K562 (cell line): Measurements from ENCODE around the gene WDR91. TPM values are rescaled to one million over a fixed set of nuclear protein-coding genes. Genes with fewer than 3 reads are reported as not detected.

Experiments used
- MAFF ChIP-seq: IDR thresholded peaks from 2 replicates; pipeline ENCODE4 v1.6.1; 2012; ENCODE audit warnings: low read length, improper control_type of control experiment
- MED1 ChIP-seq: sonication (generic); formaldehyde crosslinking; IDR thresholded peaks from 2 replicates; pipeline ENCODE4 v1.8.1; 2023; ENCODE audit warnings: missing genetic modification reagents, borderline replicate concordance
- MTA2 ChIP-seq: fragments of 450-650 bp; IDR thresholded peaks from 2 replicates; pipeline ENCODE4 v1.6.1; 2016; ENCODE audit warnings: low read depth
- MTA3 ChIP-seq: fragments of 450-650 bp; formaldehyde crosslinking; IDR thresholded peaks from 2 replicates; pipeline ENCODE4 v1.6.1; 2017; ENCODE audit warnings: mild to moderate bottlenecking, borderline replicate concordance
- NBN ChIP-seq: fragments of 450-650 bp; IDR thresholded peaks from 2 replicates; pipeline ENCODE4 v1.6.1; 2016; ENCODE audit warnings: low read depth, mild to moderate bottlenecking
- NR1H2 ChIP-seq: sonication (generic); formaldehyde crosslinking; IDR thresholded peaks from 2 replicates; pipeline ENCODE4 v1.4.0; 2020; ENCODE audit warnings: mild to moderate bottlenecking, missing genetic modification reagents
- RBM22 ChIP-seq: fragments of 200-400 bp; formaldehyde crosslinking; IDR thresholded peaks from 2 replicates; pipeline ENCODE4 v1.6.1; 2018; ENCODE audit warnings: low read length, low read depth; ENCODE audit not compliant: poor library complexity, severe bottlenecking
- RBM25 ChIP-seq: fragments of 200-400 bp; formaldehyde crosslinking; IDR thresholded peaks from 2 replicates; pipeline ENCODE4 v1.6.1; 2018; ENCODE audit warnings: low read length, low read depth, moderate library complexity; ENCODE audit not compliant: severe bottlenecking
- TRIM24 ChIP-seq, 2 experiments: fragments of 450-650 bp; IDR thresholded peaks; 2 replicates each; pipeline ENCODE4 v1.6.1; 2016
- ZNF140 ChIP-seq: fragments of 250-450 bp; sonication (Bioruptor Pico); IDR thresholded peaks from 2 replicates; pipeline ENCODE4 v1.8.0; 2021; ENCODE audit warnings: moderate library complexity, mild to moderate bottlenecking, inconsistent platforms
- ZNF830 ChIP-seq: fragments of 250-450 bp; sonication (Bioruptor Pico); IDR thresholded peaks from 2 replicates; pipeline ENCODE4 v1.5.0; 2021; ENCODE audit warnings: mild to moderate bottlenecking
- polyA plus RNA-seq, 8 experiments: library from polyadenylated mRNA; depleted of rRNA in 4 of 8; stranded (reverse) in 5 of 8; unstranded in 3 of 8; fragments of >200 nt; fragmentation: Nextera tagmentation in 2 of 8; fragmentation: Illumina TruSeq in 1 of 8; extraction: Ambion mirVana in 2 of 8; extraction: Trizol in 1 of 8; gene quantifications; 2 replicates each; pipeline versions ENCODE4 v1.2.1 to v1.2.3, GENCODE V29; 2011 to 2014; ENCODE audit warnings: inconsistent platforms in 1 of 8, missing spikeins in 1 of 8
- total RNA-seq, 7 experiments: library from RNA; depleted of rRNA in 6 of 7; stranded (reverse); fragments of >200 nt in 6 of 7; fragmentation: Illumina TruSeq in 2 of 7; extraction: Trizol in 2 of 7; gene quantifications; 2 replicates each; pipeline versions ENCODE4 v1.2.1 to v1.2.3, GENCODE V29; 2011 to 2021; ENCODE audit warnings: low replicate concordance in 1 of 7
- TF ChIP-seq, protein P1 (sequence below): fragments of 450-650 bp; IDR thresholded peaks from 2 replicates; pipeline ENCODE4 v1.6.1; 2016; ENCODE audit warnings: mild to moderate bottlenecking, moderate library complexity

The WDR91 gene
- total and polyA plus RNA-seq, 9 of the 15 experiments (the other 6 are each of a cell fraction or from before 2014, with no cell fraction given): 1.9 to 18.2 (median 9.8) TPM

DNA sequence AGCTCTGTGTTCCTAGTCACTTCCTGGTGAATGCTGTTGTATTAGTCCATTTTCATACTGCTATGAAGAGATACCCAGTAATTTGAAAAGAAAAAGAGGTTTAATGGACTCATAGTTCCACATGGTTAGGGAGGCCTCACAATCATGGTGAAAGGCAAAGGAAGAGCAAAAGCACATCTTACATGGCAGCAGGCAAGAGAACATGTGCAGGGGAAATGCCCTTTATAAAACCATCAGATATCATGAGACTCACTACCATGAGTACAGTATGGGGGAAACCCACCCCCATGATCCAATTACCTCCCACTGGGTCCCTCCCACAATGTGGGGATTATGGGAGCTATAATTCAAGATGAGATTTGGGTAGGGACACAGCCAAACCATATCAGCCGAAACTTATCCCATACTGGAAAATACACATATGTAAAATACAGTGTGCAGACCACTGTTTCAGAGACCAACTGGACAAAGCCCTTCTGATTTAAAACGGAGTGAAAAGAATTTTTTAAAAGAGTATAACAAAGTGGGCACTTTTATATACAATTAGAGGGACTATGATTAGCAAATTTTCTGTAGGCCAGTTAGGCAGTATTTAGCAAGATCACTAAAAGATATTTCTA is 48.8 kb downstream of the WDR91 start (continued):
- TF ChIP-seq, protein P1, sequence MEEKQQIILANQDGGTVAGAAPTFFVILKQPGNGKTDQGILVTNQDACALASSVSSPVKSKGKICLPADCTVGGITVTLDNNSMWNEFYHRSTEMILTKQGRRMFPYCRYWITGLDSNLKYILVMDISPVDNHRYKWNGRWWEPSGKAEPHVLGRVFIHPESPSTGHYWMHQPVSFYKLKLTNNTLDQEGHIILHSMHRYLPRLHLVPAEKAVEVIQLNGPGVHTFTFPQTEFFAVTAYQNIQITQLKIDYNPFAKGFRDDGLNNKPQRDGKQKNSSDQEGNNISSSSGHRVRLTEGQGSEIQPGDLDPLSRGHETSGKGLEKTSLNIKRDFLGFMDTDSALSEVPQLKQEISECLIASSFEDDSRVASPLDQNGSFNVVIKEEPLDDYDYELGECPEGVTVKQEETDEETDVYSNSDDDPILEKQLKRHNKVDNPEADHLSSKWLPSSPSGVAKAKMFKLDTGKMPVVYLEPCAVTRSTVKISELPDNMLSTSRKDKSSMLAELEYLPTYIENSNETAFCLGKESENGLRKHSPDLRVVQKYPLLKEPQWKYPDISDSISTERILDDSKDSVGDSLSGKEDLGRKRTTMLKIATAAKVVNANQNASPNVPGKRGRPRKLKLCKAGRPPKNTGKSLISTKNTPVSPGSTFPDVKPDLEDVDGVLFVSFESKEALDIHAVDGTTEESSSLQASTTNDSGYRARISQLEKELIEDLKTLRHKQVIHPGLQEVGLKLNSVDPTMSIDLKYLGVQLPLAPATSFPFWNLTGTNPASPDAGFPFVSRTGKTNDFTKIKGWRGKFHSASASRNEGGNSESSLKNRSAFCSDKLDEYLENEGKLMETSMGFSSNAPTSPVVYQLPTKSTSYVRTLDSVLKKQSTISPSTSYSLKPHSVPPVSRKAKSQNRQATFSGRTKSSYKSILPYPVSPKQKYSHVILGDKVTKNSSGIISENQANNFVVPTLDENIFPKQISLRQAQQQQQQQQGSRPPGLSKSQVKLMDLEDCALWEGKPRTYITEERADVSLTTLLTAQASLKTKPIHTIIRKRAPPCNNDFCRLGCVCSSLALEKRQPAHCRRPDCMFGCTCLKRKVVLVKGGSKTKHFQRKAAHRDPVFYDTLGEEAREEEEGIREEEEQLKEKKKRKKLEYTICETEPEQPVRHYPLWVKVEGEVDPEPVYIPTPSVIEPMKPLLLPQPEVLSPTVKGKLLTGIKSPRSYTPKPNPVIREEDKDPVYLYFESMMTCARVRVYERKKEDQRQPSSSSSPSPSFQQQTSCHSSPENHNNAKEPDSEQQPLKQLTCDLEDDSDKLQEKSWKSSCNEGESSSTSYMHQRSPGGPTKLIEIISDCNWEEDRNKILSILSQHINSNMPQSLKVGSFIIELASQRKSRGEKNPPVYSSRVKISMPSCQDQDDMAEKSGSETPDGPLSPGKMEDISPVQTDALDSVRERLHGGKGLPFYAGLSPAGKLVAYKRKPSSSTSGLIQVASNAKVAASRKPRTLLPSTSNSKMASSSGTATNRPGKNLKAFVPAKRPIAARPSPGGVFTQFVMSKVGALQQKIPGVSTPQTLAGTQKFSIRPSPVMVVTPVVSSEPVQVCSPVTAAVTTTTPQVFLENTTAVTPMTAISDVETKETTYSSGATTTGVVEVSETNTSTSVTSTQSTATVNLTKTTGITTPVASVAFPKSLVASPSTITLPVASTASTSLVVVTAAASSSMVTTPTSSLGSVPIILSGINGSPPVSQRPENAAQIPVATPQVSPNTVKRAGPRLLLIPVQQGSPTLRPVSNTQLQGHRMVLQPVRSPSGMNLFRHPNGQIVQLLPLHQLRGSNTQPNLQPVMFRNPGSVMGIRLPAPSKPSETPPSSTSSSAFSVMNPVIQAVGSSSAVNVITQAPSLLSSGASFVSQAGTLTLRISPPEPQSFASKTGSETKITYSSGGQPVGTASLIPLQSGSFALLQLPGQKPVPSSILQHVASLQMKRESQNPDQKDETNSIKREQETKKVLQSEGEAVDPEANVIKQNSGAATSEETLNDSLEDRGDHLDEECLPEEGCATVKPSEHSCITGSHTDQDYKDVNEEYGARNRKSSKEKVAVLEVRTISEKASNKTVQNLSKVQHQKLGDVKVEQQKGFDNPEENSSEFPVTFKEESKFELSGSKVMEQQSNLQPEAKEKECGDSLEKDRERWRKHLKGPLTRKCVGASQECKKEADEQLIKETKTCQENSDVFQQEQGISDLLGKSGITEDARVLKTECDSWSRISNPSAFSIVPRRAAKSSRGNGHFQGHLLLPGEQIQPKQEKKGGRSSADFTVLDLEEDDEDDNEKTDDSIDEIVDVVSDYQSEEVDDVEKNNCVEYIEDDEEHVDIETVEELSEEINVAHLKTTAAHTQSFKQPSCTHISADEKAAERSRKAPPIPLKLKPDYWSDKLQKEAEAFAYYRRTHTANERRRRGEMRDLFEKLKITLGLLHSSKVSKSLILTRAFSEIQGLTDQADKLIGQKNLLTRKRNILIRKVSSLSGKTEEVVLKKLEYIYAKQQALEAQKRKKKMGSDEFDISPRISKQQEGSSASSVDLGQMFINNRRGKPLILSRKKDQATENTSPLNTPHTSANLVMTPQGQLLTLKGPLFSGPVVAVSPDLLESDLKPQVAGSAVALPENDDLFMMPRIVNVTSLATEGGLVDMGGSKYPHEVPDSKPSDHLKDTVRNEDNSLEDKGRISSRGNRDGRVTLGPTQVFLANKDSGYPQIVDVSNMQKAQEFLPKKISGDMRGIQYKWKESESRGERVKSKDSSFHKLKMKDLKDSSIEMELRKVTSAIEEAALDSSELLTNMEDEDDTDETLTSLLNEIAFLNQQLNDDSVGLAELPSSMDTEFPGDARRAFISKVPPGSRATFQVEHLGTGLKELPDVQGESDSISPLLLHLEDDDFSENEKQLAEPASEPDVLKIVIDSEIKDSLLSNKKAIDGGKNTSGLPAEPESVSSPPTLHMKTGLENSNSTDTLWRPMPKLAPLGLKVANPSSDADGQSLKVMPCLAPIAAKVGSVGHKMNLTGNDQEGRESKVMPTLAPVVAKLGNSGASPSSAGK: peak; percentile 50
- TF ChIP-seq MAFF: no peak
- TF ChIP-seq ZNF140 (CRISPR knock-in tag): no peak
- TF ChIP-seq MTA2: no peak
- TF ChIP-seq NR1H2 (CRISPR knock-in tag): no peak
- TF ChIP-seq ZNF830 (CRISPR knock-in tag): no peak
- TF ChIP-seq NBN: no peak
- no peak for TF ChIP-seq MED1 (CRISPR knock-in tag)
- TF ChIP-seq RBM25: no peak
- no peak for TF ChIP-seq RBM22
- peak; percentile 89 to 90 for TF ChIP-seq TRIM24 (IDR thresholded peaks at IDR 0.05)
- TF ChIP-seq MTA3: no peak
